Fibroblast of lung (primary cell): ENCODE data around the gene NEURL1B. TPM values are rescaled to one million over a fixed set of nuclear protein-coding genes. Genes with fewer than 3 reads are reported as not detected.

Experiments
- DNase-seq, 2 donors: peaks; one replicate each; pipeline versions ENCODE4 v3.0.0 to v3.0.0-alpha.2; 2010; ENCODE audit warnings: low read depth in 2 of 2
- H2AFZ ChIP-seq: 2 replicates; pipeline ENCODE4 v1.5.1; 2012; ENCODE audit warnings: low read length, control low read depth, inconsistent platforms
- H3K27ac ChIP-seq: 2 replicates; pipeline ENCODE4 v1.5.1; 2011; ENCODE audit warnings: low read length, control low read depth; ENCODE audit not compliant: insufficient read depth
- H3K27me3 ChIP-seq: 2 replicates; pipeline ENCODE4 v1.5.1; 2011; ENCODE audit warnings: mild to moderate bottlenecking, low read length; ENCODE audit not compliant: control insufficient read depth, insufficient read depth
- H3K36me3 ChIP-seq: 2 replicates; pipeline ENCODE4 v1.5.1; 2011; ENCODE audit warnings: low read length; ENCODE audit not compliant: control insufficient read depth, insufficient read depth
- H3K4me1 ChIP-seq: 2 replicates; pipeline ENCODE4 v1.5.1; 2011; ENCODE audit warnings: low read length; ENCODE audit not compliant: control insufficient read depth, insufficient read depth; ENCODE audit errors: extremely low read depth
- H3K4me2 ChIP-seq: 2 replicates; pipeline ENCODE4 v1.5.1; 2011; ENCODE audit warnings: low read length, control low read depth; ENCODE audit not compliant: insufficient read depth; ENCODE audit errors: extremely low read depth
- H3K4me3 ChIP-seq, 4 experiments: fragments of 200-600 bp in 1 of 4; sonication (generic) in 1 of 4; replicated peaks in 1 of 4; 2 replicates each; pipeline ENCODE4 v1.5.1; 2011 to 2016; ENCODE audit warnings: low read length in 4 of 4, low read depth in 3 of 4, mild to moderate bottlenecking in 3 of 4, control low read depth in 2 of 4, inconsistent platforms in 1 of 4, mixed read lengths in 1 of 4; ENCODE audit not compliant: insufficient read depth in 1 of 4; ENCODE audit errors: control extremely low read depth in 1 of 4
- H3K79me2 ChIP-seq: 2 replicates; pipeline ENCODE4 v1.5.1; 2012; ENCODE audit warnings: mild to moderate bottlenecking, low read length, inconsistent platforms; ENCODE audit not compliant: control insufficient read depth, insufficient read depth
- H3K9ac ChIP-seq: 2 replicates; pipeline ENCODE4 v1.5.1; 2011; ENCODE audit warnings: mild to moderate bottlenecking, low read length, control low read depth; ENCODE audit not compliant: insufficient read depth
- H3K9me3 ChIP-seq: 2 replicates; pipeline ENCODE4 v1.5.1; 2012; ENCODE audit warnings: low read depth, low read length; ENCODE audit not compliant: control insufficient read depth, insufficient read depth
- H4K20me1 ChIP-seq: 2 replicates; pipeline ENCODE4 v1.5.1; 2011; ENCODE audit warnings: low read length; ENCODE audit not compliant: control insufficient read depth, insufficient read depth; ENCODE audit errors: extremely low read depth
- CTCF ChIP-seq, 2 donors: IDR thresholded peaks in 1 of 2; conservative IDR thresholded peaks in 1 of 2; 1 replicate in 1 of 2; 2 replicates in 1 of 2; pipeline ENCODE4 v1.5.1; 2011 to 2012; ENCODE audit warnings: low read length in 2 of 2, control low read depth in 1 of 2, inconsistent platforms in 1 of 2, low read depth in 1 of 2, mild to moderate bottlenecking in 1 of 2
- EZH2 ChIP-seq: IDR thresholded peaks from 2 replicates; pipeline ENCODE4 v1.5.1; 2012; ENCODE audit warnings: low read length, control low read depth, mild to moderate bottlenecking; ENCODE audit errors: missing control alignments
- polyA plus RNA-seq, 2 donors: library from polyadenylated mRNA; depleted of rRNA in 1 of 2; stranded (reverse) in 1 of 2; unstranded in 1 of 2; fragments of >200 nt; gene quantifications; 2 replicates each; pipeline ENCODE4 v1.2.1, GENCODE V29; 2011 to 2012; ENCODE audit warnings: missing spikeins in 1 of 2
- total RNA-seq: library from RNA; depleted of rRNA; stranded (reverse); fragments of >200 nt; gene quantifications from 2 replicates; pipeline ENCODE4 v1.2.1, GENCODE V29; 2014

Gene NEURL1B
- total and polyA plus RNA-seq, 2 donors (not counting 1 experiment from before 2014, with no cell fraction given): 5.0 to 6.1 TPM

GRCh38 chr5:172683264-172683644 is 42.2 kb downstream of the NEURL1B start:
- Histone ChIP-seq H3K9ac (no peak overlapping the region), H3K4me2 (no peak overlapping the region), H2AFZ (no peak overlapping the region), H3K36me3 (no peaks in the 10 kb centered on the region), H3K27me3 (no peaks in the 10 kb centered on the region), H3K27ac (no peak overlapping the region), H3K79me2 (no peaks in the 10 kb centered on the region), H3K4me1 (no peaks in the 10 kb centered on the region), H4K20me1 (no peaks in the 10 kb centered on the region), H3K4me3 (no peak overlapping the region), H3K9me3 (no peaks in the 10 kb centered on the region)
- TF ChIP-seq CTCF (conservative IDR thresholded peaks at IDR 0.05 in 1 of 2, IDR thresholded peaks at IDR 0.05 in 1 of 2; ENCODE audit: low read depth in 1 of 2, low read length in 2 of 2): no peak
- no peak for TF ChIP-seq EZH2
- DNase-seq: no peak

GRCh38 chr5:172683645-172684471 is 42.8 kb downstream of the NEURL1B start:
- no peak overlapping the region for H3K4me2 ChIP-seq
- H3K9me3 ChIP-seq: no peaks in the 10 kb centered on the region
- no peak for TF ChIP-seq EZH2
- TF ChIP-seq CTCF (conservative IDR thresholded peaks at IDR 0.05 in 1 of 2, IDR thresholded peaks at IDR 0.05 in 1 of 2; ENCODE audit: low read depth in 1 of 2, low read length in 2 of 2): no peak
- no peak overlapping the region for H3K27ac ChIP-seq
- H2AFZ ChIP-seq: no peak overlapping the region
- H3K9ac ChIP-seq: no peak overlapping the region
- no peaks in the 10 kb centered on the region for H3K4me1 ChIP-seq
- no peaks in the 10 kb centered on the region for H3K36me3 ChIP-seq
- H3K4me3 ChIP-seq: no peak overlapping the region
- DNase-seq: no peak
- no peaks in the 10 kb centered on the region for H4K20me1 ChIP-seq
- H3K27me3 ChIP-seq: no peaks in the 10 kb centered on the region
- H3K79me2 ChIP-seq: no peaks in the 10 kb centered on the region

- no peak overlapping the region for H3K9ac ChIP-seq
- no peak for DNase-seq
- H3K4me3 ChIP-seq: no peak overlapping the region
- H3K36me3 ChIP-seq: no peaks in the 10 kb centered on the region
- no peaks in the 10 kb centered on the region for H3K4me1 ChIP-seq
- no peaks in the 10 kb centered on the region for H3K9me3 ChIP-seq
- no peak overlapping the region for H2AFZ ChIP-seq
- TF ChIP-seq CTCF (conservative IDR thresholded peaks at IDR 0.05 in 1 of 2, IDR thresholded peaks at IDR 0.05 in 1 of 2; ENCODE audit: low read depth in 1 of 2, low read length in 2 of 2): no peak
- no peak for TF ChIP-seq EZH2
- H3K79me2 ChIP-seq: no peaks in the 10 kb centered on the region
- H4K20me1 ChIP-seq: no peaks in the 10 kb centered on the region
- H3K27me3 ChIP-seq: no peaks in the 10 kb centered on the region
- H3K27ac ChIP-seq: no peak overlapping the region
- no peak overlapping the region for H3K4me2 ChIP-seq
These were observed 44.0 kb downstream of the NEURL1B start for GRCh38 chr5:172685091-172685490.
